ENCODE measurements around the gene ATPAF1.

DNA sequence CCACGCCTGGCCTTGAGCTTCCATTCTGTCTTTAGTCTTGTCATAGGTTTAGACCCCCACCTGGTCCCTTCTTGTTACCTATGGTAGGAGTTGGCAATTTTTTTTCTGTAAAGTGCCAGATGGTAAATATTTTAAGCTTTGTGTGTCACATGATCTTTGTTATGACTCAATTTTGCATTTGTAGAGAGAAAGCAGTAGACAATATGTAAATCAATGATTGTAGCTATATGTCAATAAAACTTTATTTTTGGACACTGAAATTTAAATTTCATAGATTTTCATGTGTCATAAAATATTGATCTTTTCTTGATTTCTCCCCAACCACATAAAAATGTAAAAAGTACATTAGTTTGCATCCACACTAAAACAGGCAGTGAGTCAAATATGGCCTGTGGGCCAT, 72.1 kb downstream of the ATPAF1 start:
- TF ChIP-seq POLR2A (IDR thresholded peaks at IDR 0.05) = no peak
- TF ChIP-seq, protein P1, sequence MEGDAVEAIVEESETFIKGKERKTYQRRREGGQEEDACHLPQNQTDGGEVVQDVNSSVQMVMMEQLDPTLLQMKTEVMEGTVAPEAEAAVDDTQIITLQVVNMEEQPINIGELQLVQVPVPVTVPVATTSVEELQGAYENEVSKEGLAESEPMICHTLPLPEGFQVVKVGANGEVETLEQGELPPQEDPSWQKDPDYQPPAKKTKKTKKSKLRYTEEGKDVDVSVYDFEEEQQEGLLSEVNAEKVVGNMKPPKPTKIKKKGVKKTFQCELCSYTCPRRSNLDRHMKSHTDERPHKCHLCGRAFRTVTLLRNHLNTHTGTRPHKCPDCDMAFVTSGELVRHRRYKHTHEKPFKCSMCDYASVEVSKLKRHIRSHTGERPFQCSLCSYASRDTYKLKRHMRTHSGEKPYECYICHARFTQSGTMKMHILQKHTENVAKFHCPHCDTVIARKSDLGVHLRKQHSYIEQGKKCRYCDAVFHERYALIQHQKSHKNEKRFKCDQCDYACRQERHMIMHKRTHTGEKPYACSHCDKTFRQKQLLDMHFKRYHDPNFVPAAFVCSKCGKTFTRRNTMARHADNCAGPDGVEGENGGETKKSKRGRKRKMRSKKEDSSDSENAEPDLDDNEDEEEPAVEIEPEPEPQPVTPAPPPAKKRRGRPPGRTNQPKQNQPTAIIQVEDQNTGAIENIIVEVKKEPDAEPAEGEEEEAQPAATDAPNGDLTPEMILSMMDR (IDR thresholded peaks at IDR 0.05) = no peak

All from stomach (tissue), 4 donors.